Measurements from ENCODE around the gene NXPH4.

DNA sequence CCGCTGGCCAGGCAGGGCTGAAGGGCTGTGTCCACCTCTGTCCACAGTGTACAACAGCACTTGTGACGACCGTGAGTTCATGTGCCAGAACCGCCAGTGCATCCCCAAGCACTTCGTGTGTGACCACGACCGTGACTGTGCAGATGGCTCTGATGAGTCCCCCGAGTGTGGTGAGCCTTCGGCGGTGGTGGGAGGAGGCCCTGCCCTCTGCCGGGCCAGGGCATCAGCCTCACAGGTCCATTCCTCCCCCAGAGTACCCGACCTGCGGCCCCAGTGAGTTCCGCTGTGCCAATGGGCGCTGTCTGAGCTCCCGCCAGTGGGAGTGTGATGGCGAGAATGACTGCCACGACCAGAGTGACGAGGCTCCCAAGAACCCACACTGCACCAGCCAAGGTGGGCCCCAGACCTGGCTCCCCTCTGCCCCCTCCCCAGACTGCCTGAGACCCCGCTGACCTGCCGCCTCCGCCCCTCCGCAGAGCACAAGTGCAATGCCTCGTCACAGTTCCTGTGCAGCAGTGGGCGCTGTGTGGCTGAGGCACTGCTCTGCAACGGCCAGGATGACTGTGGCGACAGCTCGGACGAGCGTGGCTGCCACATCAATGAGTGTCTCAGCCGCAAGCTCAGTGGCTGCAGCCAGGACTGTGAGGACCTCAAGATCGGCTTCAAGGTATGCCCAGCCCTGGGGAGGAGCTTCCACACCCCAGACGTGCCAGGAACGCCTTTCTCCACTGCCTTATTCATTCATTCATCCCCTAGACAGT lies 20.8 kb upstream of the NXPH4 start:
- TF ChIP-seq, protein P1, sequence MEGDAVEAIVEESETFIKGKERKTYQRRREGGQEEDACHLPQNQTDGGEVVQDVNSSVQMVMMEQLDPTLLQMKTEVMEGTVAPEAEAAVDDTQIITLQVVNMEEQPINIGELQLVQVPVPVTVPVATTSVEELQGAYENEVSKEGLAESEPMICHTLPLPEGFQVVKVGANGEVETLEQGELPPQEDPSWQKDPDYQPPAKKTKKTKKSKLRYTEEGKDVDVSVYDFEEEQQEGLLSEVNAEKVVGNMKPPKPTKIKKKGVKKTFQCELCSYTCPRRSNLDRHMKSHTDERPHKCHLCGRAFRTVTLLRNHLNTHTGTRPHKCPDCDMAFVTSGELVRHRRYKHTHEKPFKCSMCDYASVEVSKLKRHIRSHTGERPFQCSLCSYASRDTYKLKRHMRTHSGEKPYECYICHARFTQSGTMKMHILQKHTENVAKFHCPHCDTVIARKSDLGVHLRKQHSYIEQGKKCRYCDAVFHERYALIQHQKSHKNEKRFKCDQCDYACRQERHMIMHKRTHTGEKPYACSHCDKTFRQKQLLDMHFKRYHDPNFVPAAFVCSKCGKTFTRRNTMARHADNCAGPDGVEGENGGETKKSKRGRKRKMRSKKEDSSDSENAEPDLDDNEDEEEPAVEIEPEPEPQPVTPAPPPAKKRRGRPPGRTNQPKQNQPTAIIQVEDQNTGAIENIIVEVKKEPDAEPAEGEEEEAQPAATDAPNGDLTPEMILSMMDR (IDR thresholded peaks at IDR 0.05), result no peak
- TF ChIP-seq EZH2 (IDR thresholded peaks at IDR 0.05; ENCODE audit: borderline replicate concordance, insufficient read depth, low read depth, low read length, poor library complexity, severe bottlenecking), result no peak

Data from B cell (primary cell).